HepG2 (cell line): ENCODE results near the gene NCMAP. TPM values are rescaled to one million over a fixed set of nuclear protein-coding genes. Genes with fewer than 3 reads are reported as not detected.
A peak's percentile ranks its signal among the peaks of the same experiment; 100 is the strongest.

Source experiments
- CREB3 ChIP-seq: sonication (generic); formaldehyde crosslinking; IDR thresholded peaks from 2 replicates; pipeline ENCODE4 v1.5.0; 2020; ENCODE audit warnings: missing genetic modification reagents
- FOXP4 ChIP-seq: sonication (generic); formaldehyde crosslinking; IDR thresholded peaks from 2 replicates; pipeline ENCODE4 v1.4.0; 2020; ENCODE audit warnings: missing genetic modification reagents
- GATA4 ChIP-seq: sonication (generic); IDR thresholded peaks from 2 replicates; pipeline ENCODE4 v1.6.1; 2016; ENCODE audit warnings: antibody characterized with exemption, low read depth, borderline replicate concordance
- JARID2 ChIP-seq: sonication (generic); formaldehyde crosslinking; IDR thresholded peaks from 2 replicates; pipeline ENCODE4 v1.8.1; 2023; ENCODE audit warnings: missing genetic modification reagents, inconsistent platforms; ENCODE audit not compliant: insufficient replicate concordance
- PREB ChIP-seq: sonication (generic); formaldehyde crosslinking; IDR thresholded peaks from 2 replicates; pipeline ENCODE4 v1.4.0; 2020; ENCODE audit warnings: missing genetic modification reagents
- RBAK ChIP-seq: sonication (generic); formaldehyde crosslinking; IDR thresholded peaks from 2 replicates; pipeline ENCODE4 v1.5.1; 2020; ENCODE audit warnings: mild to moderate bottlenecking, missing genetic modification reagents
- RCOR2 ChIP-seq: IDR thresholded peaks from 2 replicates; pipeline ENCODE4 v1.6.1; 2016; ENCODE audit warnings: missing biosample characterization, missing genetic modification reagents
- REST ChIP-seq, 2 experiments: IDR thresholded peaks; 2 replicates each; pipeline ENCODE4 v1.6.1; 2011 to 2012; ENCODE audit warnings: low read length in 2 of 2, borderline replicate concordance in 1 of 2, low read depth in 1 of 2, mild to moderate bottlenecking in 1 of 2, moderate library complexity in 1 of 2
- RFXAP ChIP-seq: sonication (generic); formaldehyde crosslinking; IDR thresholded peaks from 2 replicates; pipeline ENCODE4 v1.4.0; 2020; ENCODE audit warnings: missing genetic modification reagents, borderline replicate concordance
- U2AF1 ChIP-seq: fragments of 200-400 bp; formaldehyde crosslinking; optimal IDR thresholded peaks from 2 replicates; pipeline ENCODE3; 2017; ENCODE audit warnings: mild to moderate bottlenecking, low read depth, low read length
- ZNF225 ChIP-seq: sonication (generic); formaldehyde crosslinking; IDR thresholded peaks from 2 replicates; pipeline ENCODE4 v1.4.0; 2020; ENCODE audit warnings: mild to moderate bottlenecking, missing genetic modification reagents
- ZNF350 ChIP-seq: sonication (generic); formaldehyde crosslinking; IDR thresholded peaks from 2 replicates; pipeline ENCODE4 v1.4.0; 2020; ENCODE audit warnings: mild to moderate bottlenecking, low read depth, missing genetic modification reagents, borderline replicate concordance
- ZNF512 ChIP-seq: sonication (generic); formaldehyde crosslinking; IDR thresholded peaks from 2 replicates; pipeline ENCODE4 v1.4.0; 2020; ENCODE audit warnings: mild to moderate bottlenecking, missing genetic modification reagents
- ZNF710 ChIP-seq: sonication (generic); formaldehyde crosslinking; IDR thresholded peaks from 2 replicates; pipeline ENCODE4 v1.5.0; 2020; ENCODE audit warnings: mild to moderate bottlenecking, missing genetic modification reagents, borderline replicate concordance
- ZNF879 ChIP-seq: sonication (generic); formaldehyde crosslinking; IDR thresholded peaks from 2 replicates; pipeline ENCODE4 v1.8.1; 2023; ENCODE audit warnings: missing genetic modification reagents
- polyA plus RNA-seq, 8 experiments: library from polyadenylated mRNA; depleted of rRNA in 3 of 8; stranded (reverse) in 7 of 8; unstranded in 1 of 8; fragments of >200 nt; fragmentation: Illumina TruSeq in 4 of 8; extraction: Trizol in 4 of 8; gene quantifications; 2 replicates each; pipeline versions ENCODE4 v1.2.1 to v1.2.3, GENCODE V29; 2011 to 2016; ENCODE audit warnings: low read depth in 4 of 8, missing spikeins in 1 of 8, mixed read lengths in 1 of 8; ENCODE audit not compliant: insufficient read depth in 1 of 8
- total RNA-seq, 5 experiments: library from RNA; depleted of rRNA; stranded (reverse); fragments of >200 nt; fragmentation: Illumina TruSeq; extraction: Trizol; gene quantifications; 2 replicates each; pipeline ENCODE4 v1.2.3, GENCODE V29; 2016; ENCODE audit warnings: low read depth in 1 of 5

The NCMAP gene
- total and polyA plus RNA-seq, 2 of the 13 experiments (the other 11 are each of a cell fraction or from before 2014, with no cell fraction given), result 2.7 to 20.0 TPM

GRCh38 chr1:24586970-24587820, 31.3 kb downstream of the NCMAP start (continued):
- TF ChIP-seq REST (IDR thresholded peaks at IDR 0.05; ENCODE audit: borderline replicate concordance in 1 of 2, low read depth in 1 of 2, low read length in 2 of 2) (no peak), ZNF710 (CRISPR knock-in tag) (peak; percentile 34; the same call in 1 of the 2 replicates), ZNF512 (CRISPR knock-in tag) (no peak), ZNF225 (CRISPR knock-in tag) (no peak), FOXP4 (CRISPR knock-in tag) (no peak), RBAK (CRISPR knock-in tag) (no peak), RCOR2 (CRISPR knock-in tag) (0 out of 2 replicates have a peak, but pooled peaks have one; percentile 31), RFXAP (no peak), JARID2 (peak; percentile 51), PREB (CRISPR knock-in tag) (no peak), CREB3 (no peak), ZNF350 (no peak), ZNF879 (CRISPR knock-in tag) (no peak), U2AF1 (no peak), GATA4 (no peak)
